Measurements from ENCODE around the gene SLC9A8. TPM values are rescaled to one million over a fixed set of nuclear protein-coding genes. Genes with fewer than 3 reads are reported as not detected.
"Not testable (repeated sequence)": the region's sequence is repeated elsewhere in the genome, so short reads cannot be mapped to it uniquely, and the experiment has no call there.

SLC9A8 gene
- 10 to 100 TPM; 10.7 to 16.2 TPM for total RNA-seq

- no peaks in the 10 kb centered on the region for H3K9me3 Mint-ChIP-seq
- DNase-seq (ENCODE audit: low spot score in 2 of 2) = peak; percentile 76 to 95
- peaks cover 20 to 25% of the 10 kb centered on the region in 2 donors for H3K36me3 Mint-ChIP-seq
- peak within 1 kb of the TSS; percentile 95 to 96 for H3K27ac Mint-ChIP-seq
- peak; percentile 90 to 95 for ATAC-seq
These were observed at the start of gene SLC9A8 for GRCh38 chr20:49812507-49813304. Gene SLC9A8, plus strand, starts transcription at chr20:49812828. Its CDS starts 95 bp downstream, at chr20:49812923.

GRCh38 chr20:49762940-49763766 lies 49.5 kb upstream of the SLC9A8 start:
- ATAC-seq (no peak), DNase-seq (ENCODE audit: low spot score in 2 of 2) (no peak)
- H3K36me3 Mint-ChIP-seq = no peaks in the 10 kb centered on the region
- peak overlapping the region in 1 of 2 donors; percentile 87 for H3K27ac Mint-ChIP-seq
- no peaks in the 10 kb centered on the region for H3K9me3 Mint-ChIP-seq

- ATAC-seq (no peak), DNase-seq (ENCODE audit: low spot score in 2 of 2) (no peak)
- Mint-ChIP-seq H3K36me3 (no peaks in the 10 kb centered on the region), H3K27ac (no peak overlapping the region), H3K9me3 (peaks cover 0 to 3% of the 10 kb centered on the region in 2 donors)
These were observed 47.3 kb upstream of the SLC9A8 start for GRCh38 chr20:49765413-49765736.

GRCh38 chr20:49765846-49766541 lies 46.6 kb upstream of the SLC9A8 start:
- ATAC-seq = no peak
- Mint-ChIP-seq H3K9me3 (peaks cover 0 to 3% of the 10 kb centered on the region in 2 donors), H3K27ac (no peak overlapping the region), H3K36me3 (no peaks in the 10 kb centered on the region)
- no peak for DNase-seq (ENCODE audit: low spot score in 2 of 2)

- peaks cover 0 to 3% of the 10 kb centered on the region in 2 donors for H3K9me3 Mint-ChIP-seq
These were observed 45.6 kb upstream of the SLC9A8 start for GRCh38 chr20:49766979-49767521.

GRCh38 chr20:49768204-49769047 lies 44.2 kb upstream of the SLC9A8 start:
- Mint-ChIP-seq H3K27ac (no peak overlapping the region), H3K36me3 (no peaks in the 10 kb centered on the region), H3K9me3 (peaks cover 0 to 3% of the 10 kb centered on the region in 2 donors)
- DNase-seq (ENCODE audit: low spot score in 2 of 2) = no peak
- peak; percentile 82 to 83 for ATAC-seq

More at GRCh38 chr20:49766979-49767521, 45.6 kb upstream of the SLC9A8 start:
- Mint-ChIP-seq H3K27ac (no peak overlapping the region), H3K36me3 (no peaks in the 10 kb centered on the region)
- DNase-seq (ENCODE audit: low spot score in 2 of 2) (no peak), ATAC-seq (peak; percentile 24 to 37)

- Mint-ChIP-seq H3K27ac (no peak overlapping the region), H3K36me3 (no peaks in the 10 kb centered on the region), H3K9me3 (peaks cover 0 to 3% of the 10 kb centered on the region in 2 donors)
- ATAC-seq = no peak
- no peak for DNase-seq (ENCODE audit: low spot score in 2 of 2)
These were observed 43.5 kb upstream of the SLC9A8 start for GRCh38 chr20:49769048-49769581.

- Mint-ChIP-seq H3K36me3 (no peaks in the 10 kb centered on the region), H3K27ac (no peak overlapping the region), H3K9me3 (peaks cover 0 to 3% of the 10 kb centered on the region in 2 donors)
- DNase-seq (ENCODE audit: low spot score in 2 of 2) (no peak), ATAC-seq (no peak)
These were observed 42.0 kb upstream of the SLC9A8 start for GRCh38 chr20:49770634-49771033.

- ATAC-seq = not testable (repeated sequence)
These were observed 38.4 kb upstream of the SLC9A8 start for GRCh38 chr20:49774213-49774612.

GRCh38 chr20:49775229-49775693 lies 37.4 kb upstream of the SLC9A8 start:
- DNase-seq (ENCODE audit: low spot score in 2 of 2) (no peak), ATAC-seq (peak in 1 of 2 donors; percentile 48)
- Mint-ChIP-seq H3K9me3 (no peaks in the 10 kb centered on the region), H3K36me3 (no peaks in the 10 kb centered on the region), H3K27ac (peak overlapping the region in 1 of 2 donors; percentile 11)

More at GRCh38 chr20:49774213-49774612, 38.4 kb upstream of the SLC9A8 start:
- DNase-seq (ENCODE audit: low spot score in 2 of 2); H3K36me3 Mint-ChIP-seq; H3K27ac Mint-ChIP-seq; H3K9me3 Mint-ChIP-seq: not testable (repeated sequence)

- DNase-seq (ENCODE audit: low spot score in 2 of 2) (no peak), ATAC-seq (no peak)
- Mint-ChIP-seq H3K9me3 (no peaks in the 10 kb centered on the region), H3K27ac (no peak overlapping the region), H3K36me3 (no peaks in the 10 kb centered on the region)
These were observed 32.7 kb upstream of the SLC9A8 start for GRCh38 chr20:49779972-49780371.

GRCh38 chr20:49781676-49782075 lies 31.0 kb upstream of the SLC9A8 start:
- DNase-seq (ENCODE audit: low spot score in 2 of 2) (no peak), ATAC-seq (no peak)
- Mint-ChIP-seq H3K27ac (peak overlapping the region in 1 of 2 donors; percentile 46), H3K36me3 (no peaks in the 10 kb centered on the region), H3K9me3 (no peaks in the 10 kb centered on the region)

GRCh38 chr20:49782439-49782838 lies 30.2 kb upstream of the SLC9A8 start:
- H3K36me3 Mint-ChIP-seq, H3K9me3 Mint-ChIP-seq, ATAC-seq: not testable (repeated sequence)

GRCh38 chr20:49783021-49783995 lies 29.3 kb upstream of the SLC9A8 start:
- DNase-seq (ENCODE audit: low spot score in 2 of 2); H3K9me3 Mint-ChIP-seq; H3K36me3 Mint-ChIP-seq; ATAC-seq; H3K27ac Mint-ChIP-seq: not testable (repeated sequence)

More at GRCh38 chr20:49782439-49782838, 30.2 kb upstream of the SLC9A8 start:
- DNase-seq (ENCODE audit: low spot score in 2 of 2); H3K27ac Mint-ChIP-seq: not testable (repeated sequence)
